GM23338 (cell line): Measurements from ENCODE around the gene C2CD3.

Source experiments
- CTCF ChIP-seq, 2 experiments: fragments of 200-600 bp in 1 of 2; sonication (generic) in 1 of 2; conservative IDR thresholded peaks; 2 replicates each; pipeline versions ENCODE4 v1.5.1 to v1.6.1; 2016 to 2017; ENCODE audit warnings: antibody characterized with exemption in 2 of 2, low read depth in 2 of 2, mild to moderate bottlenecking in 2 of 2, moderate library complexity in 1 of 2
- EZH2 ChIP-seq: fragments of 200-600 bp; sonication (generic); IDR thresholded peaks from one replicate; pipeline ENCODE4 v1.8.0; 2017; ENCODE audit warnings: antibody characterized with exemption, mild to moderate bottlenecking, low read depth; ENCODE audit not compliant: unreplicated experiment

GRCh38 chr11:73996161-73996747 lies 174.5 kb downstream of the C2CD3 start:
- no peak for TF ChIP-seq CTCF (conservative IDR thresholded peaks at IDR 0.05; ENCODE audit: low read depth in 2 of 2)
- no peak for TF ChIP-seq EZH2
